Measurements from ENCODE around the gene POGZ. TPM values are rescaled to one million over a fixed set of nuclear protein-coding genes. Genes with fewer than 3 reads are reported as not detected.

The POGZ gene
- total RNA-seq = 28.9 and 46.9 TPM in 2 replicates

DNA sequence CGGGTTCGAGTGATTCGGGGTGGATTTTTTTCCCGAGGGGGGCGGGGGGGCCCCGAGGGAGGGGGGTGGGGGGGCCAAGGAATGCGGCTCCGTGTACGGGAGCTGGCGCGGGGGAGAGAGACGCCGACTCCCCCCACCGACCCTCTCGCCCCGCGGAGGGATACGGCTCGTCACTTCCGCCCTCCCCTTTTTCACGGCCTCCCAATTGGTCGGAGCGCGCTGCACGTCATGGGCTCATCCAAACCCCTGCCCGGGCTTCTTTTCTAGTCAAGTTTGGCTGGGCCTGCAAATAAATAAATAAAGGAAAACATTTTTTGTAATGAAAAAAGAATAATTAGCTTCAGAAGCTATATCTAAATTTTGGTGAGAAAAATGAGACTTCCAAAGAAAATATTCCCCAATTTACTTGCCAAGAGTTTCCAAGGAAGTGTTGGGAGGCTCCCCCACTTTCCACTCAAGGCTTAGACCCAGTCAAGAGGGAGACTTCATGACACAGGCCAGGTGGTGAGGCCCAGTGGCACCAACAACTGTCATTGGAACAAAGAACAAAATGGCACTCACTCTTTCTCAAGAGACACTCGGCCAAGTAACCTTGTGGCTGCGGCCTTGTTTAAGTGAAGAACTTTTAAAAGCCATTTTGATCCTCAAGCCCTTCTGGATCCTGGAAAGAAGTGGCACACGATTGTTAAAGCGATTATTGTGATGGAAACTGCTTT, at the start of gene POGZ:
Gene POGZ, minus strand, starts transcription at position 164 of the 716 bp plus-strand sequence. CDS start 17,290 bp downstream, outside the sequence.

GRCh38 chr1:151399324-151400171, 59.7 kb downstream of the POGZ start, which contains the start of gene PSMB4:
Gene PSMB4 (plus strand): TSS chr1:151399573. CDS start chr1:151399588, 15 bp downstream.

DNA sequence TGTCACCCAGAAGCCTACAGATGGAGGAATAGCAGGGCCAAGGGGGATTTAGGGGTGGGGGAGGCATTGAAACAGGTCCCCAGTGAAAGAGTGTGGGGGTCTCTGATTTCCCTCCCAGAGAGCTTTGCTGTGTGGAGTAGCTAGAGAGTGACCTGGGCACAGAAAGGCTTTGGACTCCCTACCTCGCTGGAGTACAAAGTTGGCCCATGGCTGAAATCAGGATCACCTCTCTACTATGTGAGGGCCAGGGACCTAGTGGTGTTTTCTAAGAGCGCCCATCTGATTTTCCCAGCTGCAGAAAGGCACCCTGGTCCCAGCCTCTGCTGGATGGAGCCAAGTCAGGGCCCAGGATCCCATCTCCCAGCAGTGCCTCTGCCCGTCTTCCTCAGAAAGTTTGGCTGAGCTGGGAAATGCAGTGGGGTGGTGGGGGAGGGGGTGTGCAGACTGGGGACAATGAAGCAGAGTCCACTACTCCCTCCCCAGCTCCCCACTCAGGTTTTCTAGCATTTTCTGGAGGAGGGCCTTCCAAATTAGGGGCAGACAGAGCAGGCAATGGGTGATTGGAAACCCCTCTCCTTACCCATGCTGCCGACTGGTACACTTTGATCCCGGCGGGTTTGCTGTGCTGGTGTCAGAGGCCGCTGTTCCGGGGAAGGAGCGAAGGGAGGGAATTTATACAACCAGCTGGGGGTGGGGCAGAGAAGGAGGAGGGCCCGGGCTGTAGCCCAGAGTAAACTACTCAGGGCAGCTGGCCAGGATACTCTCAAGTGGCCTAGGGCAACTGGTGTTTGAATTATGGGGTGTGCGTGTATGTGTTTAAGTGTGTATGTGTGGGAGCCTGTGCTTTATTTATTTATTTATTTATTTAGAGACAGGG, 87.0 kb downstream of the POGZ start, which contains the start of gene SELENBP1:
Gene SELENBP1, minus strand, starts transcription at position 648 of the 877 bp plus-strand sequence. Its CDS starts 64 bp downstream, at position 584.

Small RNA genes within 50 kb of the gene (small RNA-seq; reads per million reads assigned to genes)
- gene RNY4P25 = not detected

Other genes starting within 250 kb of the POGZ start
- 92.5 and 96.8 TPM in 2 replicates for gene PSMD4, start 204.8 kb downstream of the POGZ start, total RNA-seq
- 23.3 and 27.4 TPM in 2 replicates for gene ZNF687, start 177.2 kb downstream of the POGZ start, total RNA-seq
- 92.2 and 93.9 TPM in 2 replicates for gene PI4KB, start 132.1 kb downstream of the POGZ start, total RNA-seq
- gene RFX5, start 112.2 kb downstream of the POGZ start, total RNA-seq = 31.3 and 33.4 TPM in 2 replicates
- gene SELENBP1, start 86.8 kb downstream of the POGZ start, total RNA-seq = 43.8 and 51.8 TPM in 2 replicates
- 204 and 248 TPM in 2 replicates for gene PSMB4, start 59.9 kb downstream of the POGZ start, total RNA-seq
- gene CGN, start 51.9 kb upstream of the POGZ start, total RNA-seq = 0.12 TPM in 1 of 2 replicates, not detected in the other
- gene TUFT1, start 80.8 kb upstream of the POGZ start, total RNA-seq = 14.8 and 24.7 TPM in 2 replicates
- gene SNX27, start 152.6 kb upstream of the POGZ start, total RNA-seq = 27.3 and 28.7 TPM in 2 replicates

Measured in hair follicle dermal papilla cell (primary cell).